C4-2B (cell line): ENCODE measurements around the gene MMP17.

Experiments used
- CTCF ChIP-seq: fragments of 450-650 bp; conservative IDR thresholded peaks from 2 replicates; pipeline ENCODE4 v1.5.1; 2017; ENCODE audit warnings: mild to moderate bottlenecking
- ZFX ChIP-seq: fragments of 450-650 bp; IDR thresholded peaks from 2 replicates; pipeline ENCODE4 v1.6.1; 2017

DNA sequence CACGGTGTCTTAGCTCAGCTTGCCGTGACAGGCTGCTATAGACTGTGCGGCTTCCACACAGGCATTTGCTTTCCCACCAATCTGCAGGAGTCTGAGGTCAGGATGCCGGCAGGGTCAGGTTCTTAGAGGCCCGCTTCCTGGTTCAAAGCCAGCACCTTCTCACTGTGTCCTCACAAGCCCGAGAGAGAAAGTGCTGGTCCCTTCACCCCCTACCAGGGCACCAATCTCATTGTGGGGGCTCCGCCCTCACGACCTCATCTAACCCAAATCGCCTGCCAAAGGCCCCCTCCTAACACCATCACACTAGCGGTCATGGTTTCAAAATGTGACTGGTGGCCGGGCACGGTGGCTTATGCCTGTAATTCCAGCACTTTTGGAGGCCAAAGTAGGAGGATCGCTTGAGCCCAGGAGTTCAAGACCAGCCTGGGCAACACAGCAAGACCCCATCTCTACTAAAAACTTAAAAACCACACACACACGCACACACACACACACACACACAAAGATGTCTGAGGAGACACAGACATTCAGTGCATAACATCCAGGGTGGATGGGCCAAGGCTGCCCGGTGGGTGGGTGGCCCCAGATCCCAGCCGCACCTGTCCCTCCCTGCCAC lies 26.8 kb downstream of the MMP17 start:
- TF ChIP-seq CTCF (no peak), ZFX (no peak)
